Measurements from ENCODE around the gene SLC30A7.

Gene SLC30A7

DNA sequence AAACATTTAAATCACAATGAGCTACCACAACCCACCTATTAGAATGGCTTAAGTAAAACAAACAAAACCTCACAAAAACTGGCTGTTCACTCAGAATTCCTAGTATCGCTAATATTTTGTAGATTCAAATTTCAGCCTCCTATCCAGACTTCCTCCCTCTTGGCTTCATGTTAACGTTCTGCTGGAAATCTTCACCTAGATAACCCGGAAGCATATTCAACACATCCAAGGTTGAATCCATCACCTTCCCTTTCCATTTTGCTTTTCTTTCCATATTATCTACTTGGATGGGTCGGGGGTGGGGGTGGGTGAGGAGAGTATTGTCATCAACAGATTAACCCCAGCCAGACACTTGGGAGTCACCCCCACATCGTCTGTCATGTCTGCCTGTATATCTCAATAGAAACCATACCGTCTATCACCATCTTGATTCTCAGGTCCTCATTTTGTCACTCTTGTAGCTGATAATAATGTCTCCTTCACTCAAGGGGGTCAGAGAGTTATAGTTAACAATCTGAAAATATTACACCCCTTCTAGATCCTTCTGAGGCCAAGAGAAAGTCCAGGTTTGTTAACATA lies 131.4 kb downstream of the SLC30A7 start:
- DNase-seq (ENCODE audit: low spot score), result no peak

- DNase-seq (ENCODE audit: low spot score), result no peak
These were observed 132.6 kb downstream of the SLC30A7 start for GRCh38 chr1:101028466-101028865.

- no peak for DNase-seq (ENCODE audit: low spot score)
These were observed 133.3 kb downstream of the SLC30A7 start for GRCh38 chr1:101029184-101029583.

- no peak for DNase-seq (ENCODE audit: low spot score)
These were observed 135.0 kb downstream of the SLC30A7 start for GRCh38 chr1:101030881-101031280.

Measured in GM03348 (cell line).